Smooth muscle cell of the umbilical artery (primary cell): Measurements from ENCODE around the gene RAD51AP2. TPM values are rescaled to one million over a fixed set of nuclear protein-coding genes. Genes with fewer than 3 reads are reported as not detected.

Source experiments
- total RNA-seq: library from RNA; depleted of rRNA; stranded (reverse); fragments of >200 nt; gene quantifications from 2 replicates; pipeline ENCODE4 v1.2.3, GENCODE V29; 2014

Gene RAD51AP2
- total RNA-seq = not detected in 2 replicates

DNA sequence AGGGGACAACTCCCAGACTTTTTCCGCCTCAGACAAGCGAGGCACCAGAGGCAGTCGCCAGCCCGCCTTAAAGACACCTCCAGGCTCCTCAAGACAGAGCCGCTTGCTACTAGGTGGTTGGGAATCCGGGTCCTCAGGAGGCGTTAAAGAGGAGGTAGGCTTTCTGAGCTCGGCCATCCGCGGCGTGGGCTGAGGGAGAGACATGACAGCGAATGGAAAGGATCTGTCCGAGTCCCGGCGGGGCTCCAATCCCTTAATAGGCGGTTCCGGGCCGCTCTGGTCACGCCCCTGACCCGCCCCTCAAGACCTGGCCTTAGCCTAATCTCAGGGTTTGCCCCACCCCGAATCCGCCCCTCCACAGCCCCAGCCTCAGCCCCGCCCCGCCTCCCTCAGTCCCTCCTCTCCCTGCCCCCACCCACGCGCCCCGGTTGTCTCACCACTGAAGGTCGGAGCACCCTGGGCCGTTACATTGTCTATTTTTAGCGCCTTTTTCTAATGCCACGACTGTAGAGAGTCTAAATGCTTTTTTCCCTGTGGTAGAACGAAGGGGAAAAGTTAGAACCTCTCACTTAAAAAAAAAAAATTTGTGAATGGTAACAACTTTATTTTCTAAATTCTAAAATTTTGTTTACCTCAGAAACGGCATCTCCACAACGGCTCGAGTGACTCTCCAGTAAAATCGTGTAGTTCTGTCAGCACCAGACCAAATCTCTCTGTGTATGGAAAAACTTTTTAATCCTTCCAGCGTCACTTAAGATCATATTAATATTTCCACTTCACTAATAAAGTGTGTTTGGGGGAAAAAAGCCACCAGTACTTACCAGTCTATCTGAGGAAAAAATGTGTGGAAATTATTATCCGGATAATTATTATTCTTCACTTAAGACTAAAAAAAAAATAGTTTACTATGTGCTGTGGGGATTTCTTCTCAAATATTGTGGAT lies at the start of gene RAD51AP2:
TSS of gene RAD51AP2 (minus strand) at position 229 of the 943 bp plus-strand sequence. CDS start at position 204, 25 bp downstream.

GRCh38 chr2:17540093-17540812 lies 22.0 kb upstream of the RAD51AP2 start, which contains the start of gene VSNL1:
Gene VSNL1, plus strand, starts transcription at chr2:17540696. Its CDS starts 51,379 bp downstream, at chr2:17592075.

Other genes with a start within 250 kb of the RAD51AP2 start
- 0.09 TPM in 1 of 2 replicates, not detected in the other for gene VSNL1, start 22.3 kb upstream of the RAD51AP2 start, total RNA-seq
- 25.2 and 46.7 TPM in 2 replicates for gene SMC6, start 235.4 kb upstream of the RAD51AP2 start, total RNA-seq
- 9.2 and 14.5 TPM in 2 replicates for gene GEN1, start 235.7 kb upstream of the RAD51AP2 start, total RNA-seq